Gastroesophageal sphincter (tissue), 3 donors: ENCODE measurements around the gene GIPC2.
A peak's percentile ranks its signal among the peaks of the same experiment; 100 is the strongest.

ENCODE experiments used
- CTCF ChIP-seq, 4 experiments: fragments of 200-600 bp in 2 of 4; fragments of 450-650 bp in 2 of 4; sonication (generic) in 1 of 4; IDR thresholded peaks; one replicate each; pipeline ENCODE4 v1.5.1; 2017 to 2019; ENCODE audit warnings: antibody characterized with exemption in 4 of 4, mild to moderate bottlenecking in 2 of 4, moderate library complexity in 2 of 4
- EP300 ChIP-seq: sonication (generic); formaldehyde crosslinking; IDR thresholded peaks from one replicate; pipeline ENCODE4 v1.6.1; 2017; ENCODE audit warnings: antibody characterized with exemption, mild to moderate bottlenecking
- POLR2A ChIP-seq, 2 donors: fragments of 450-650 bp; IDR thresholded peaks; one replicate each; pipeline ENCODE4 v1.6.1; 2017; ENCODE audit warnings: antibody characterized with exemption in 2 of 2, mild to moderate bottlenecking in 2 of 2, moderate library complexity in 1 of 2
- POLR2AphosphoS5 ChIP-seq: sonication (generic); formaldehyde crosslinking; IDR thresholded peaks from one replicate; pipeline ENCODE4 v1.6.1; 2017; ENCODE audit warnings: antibody characterized with exemption

- TF ChIP-seq POLR2A (IDR thresholded peaks at IDR 0.05) = peak; percentile 65 to 67
- peak; percentile 95 for TF ChIP-seq POLR2AphosphoS5
- TF ChIP-seq CTCF (IDR thresholded peaks at IDR 0.05) = no peak
- no peak for TF ChIP-seq EP300
Observed at GRCh38 chr1:78005755-78006154, 40.0 kb upstream of the GIPC2 start.
